Gastrocnemius medialis (tissue), 4 donors: ENCODE measurements around the gene PLCH1. TPM values are rescaled to one million over a fixed set of nuclear protein-coding genes. Genes with fewer than 3 reads are reported as not detected.

ENCODE experiments used
- ATAC-seq, 2 donors: fragments of 150-250 bp; one replicate each; pipeline ENCODE4 v1.9.1; 2016
- DNase-seq, 2 donors: peaks; one replicate each; pipeline ENCODE4 v3.0.0-alpha.2; 2019
- H3K27ac ChIP-seq, 4 donors: fragments of 200-600 bp; sonication (generic); 1 replicate in 1 of 4; 2 replicates in 3 of 4; pipeline ENCODE4 v1.5.1; 2016 to 2018; ENCODE audit warnings: mild to moderate bottlenecking in 2 of 4, moderate library complexity in 1 of 4
- H3K27me3 ChIP-seq, 3 donors: fragments of 200-600 bp; sonication (generic) in 2 of 3; 1 replicate in 1 of 3; 2 replicates in 2 of 3; pipeline versions ENCODE4 v1.5.1 to v1.6.0; 2016 to 2019; ENCODE audit warnings: mild to moderate bottlenecking in 1 of 3, moderate library complexity in 1 of 3
- H3K36me3 ChIP-seq, 2 donors: fragments of 200-600 bp; sonication (generic) in 1 of 2; one replicate each; pipeline ENCODE4 v1.5.1; 2017 to 2018
- H3K4me1 ChIP-seq, 2 donors: fragments of 200-600 bp; sonication (generic) in 1 of 2; one replicate each; pipeline ENCODE4 v1.5.1; 2016 to 2017; ENCODE audit warnings: mild to moderate bottlenecking in 2 of 2
- H3K4me3 ChIP-seq, 4 donors: fragments of 200-600 bp; sonication (generic) in 3 of 4; 1 replicate in 1 of 4; 2 replicates in 3 of 4; pipeline ENCODE4 v1.5.1; 2016 to 2019; ENCODE audit warnings: mild to moderate bottlenecking in 2 of 4
- H3K9me3 ChIP-seq, 3 donors: fragments of 200-600 bp; sonication (generic) in 2 of 3; 1 replicate in 1 of 3; 2 replicates in 2 of 3; pipeline ENCODE4 v1.5.1; 2016 to 2019
- POLR2A ChIP-seq, 2 donors: fragments of 450-650 bp; IDR thresholded peaks; one replicate each; pipeline ENCODE4 v1.6.1; 2017; ENCODE audit warnings: antibody characterized with exemption in 2 of 2, mild to moderate bottlenecking in 2 of 2, moderate library complexity in 2 of 2
- in situ Hi-C, 4 donors: fragments of 200-750 bp; cut with MboI; loops; one replicate each; pipeline versions ENCODE4 v1.15.0 to v1.8.0; 2017; ENCODE audit warnings: low sequenced_read_pairs in 4 of 4
- intact Hi-C: fragments of 100-400 bp; cut with DNase I; formaldehyde crosslinking; loops from one replicate; pipeline ENCODE4 v1.15.1; 2023; ENCODE audit warnings: low total_unique reads
- total RNA-seq, 4 donors: library from RNA; depleted of rRNA; stranded (reverse); fragments of >200 nt; gene quantifications; one replicate each; pipeline versions ENCODE4 v1.1.0 to v1.2.3, GENCODE V29; 2016
- TF ChIP-seq, protein P1 (sequence below), 5 experiments: fragments of 450-650 bp in 3 of 5; fragments of 200-600 bp in 2 of 5; sonication (generic) in 2 of 5; IDR thresholded peaks in 4 of 5; conservative IDR thresholded peaks in 1 of 5; 1 replicate in 4 of 5; 2 replicates in 1 of 5; pipeline ENCODE4 v1.5.1; 2016 to 2019; ENCODE audit warnings: antibody characterized with exemption in 5 of 5, mild to moderate bottlenecking in 3 of 5, moderate library complexity in 3 of 5

The PLCH1 gene
- total RNA-seq, 4 donors from 2014 or later: 0.07 to 0.33 (median 0.10) TPM; not detected in 1

DNA sequence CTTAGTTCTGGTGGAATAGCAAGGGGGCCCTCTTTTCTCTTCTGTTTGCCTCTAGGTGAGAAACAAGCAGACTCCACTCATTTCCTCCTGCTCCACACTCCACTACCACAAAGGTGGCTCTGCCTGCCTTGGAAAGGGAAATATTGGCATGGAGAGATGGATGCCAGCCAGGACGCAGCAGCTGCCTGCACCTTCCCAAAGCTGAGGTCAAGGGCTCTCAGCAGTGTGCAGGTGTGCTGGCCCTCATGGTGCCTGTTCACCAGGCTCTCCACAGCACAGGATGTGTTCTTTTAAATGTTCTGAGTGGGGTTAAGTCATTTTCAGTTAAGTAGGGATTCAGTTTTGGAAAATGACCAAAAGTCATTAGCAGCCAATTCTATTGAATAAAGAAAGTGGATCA, 240.2 kb downstream of the PLCH1 start:
- TF ChIP-seq POLR2A (IDR thresholded peaks at IDR 0.05): no peak
- TF ChIP-seq, protein P1, sequence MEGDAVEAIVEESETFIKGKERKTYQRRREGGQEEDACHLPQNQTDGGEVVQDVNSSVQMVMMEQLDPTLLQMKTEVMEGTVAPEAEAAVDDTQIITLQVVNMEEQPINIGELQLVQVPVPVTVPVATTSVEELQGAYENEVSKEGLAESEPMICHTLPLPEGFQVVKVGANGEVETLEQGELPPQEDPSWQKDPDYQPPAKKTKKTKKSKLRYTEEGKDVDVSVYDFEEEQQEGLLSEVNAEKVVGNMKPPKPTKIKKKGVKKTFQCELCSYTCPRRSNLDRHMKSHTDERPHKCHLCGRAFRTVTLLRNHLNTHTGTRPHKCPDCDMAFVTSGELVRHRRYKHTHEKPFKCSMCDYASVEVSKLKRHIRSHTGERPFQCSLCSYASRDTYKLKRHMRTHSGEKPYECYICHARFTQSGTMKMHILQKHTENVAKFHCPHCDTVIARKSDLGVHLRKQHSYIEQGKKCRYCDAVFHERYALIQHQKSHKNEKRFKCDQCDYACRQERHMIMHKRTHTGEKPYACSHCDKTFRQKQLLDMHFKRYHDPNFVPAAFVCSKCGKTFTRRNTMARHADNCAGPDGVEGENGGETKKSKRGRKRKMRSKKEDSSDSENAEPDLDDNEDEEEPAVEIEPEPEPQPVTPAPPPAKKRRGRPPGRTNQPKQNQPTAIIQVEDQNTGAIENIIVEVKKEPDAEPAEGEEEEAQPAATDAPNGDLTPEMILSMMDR (IDR thresholded peaks at IDR 0.05 in 4 of 5, conservative IDR thresholded peaks at IDR 0.05 in 1 of 5): no peak
- DNase-seq (no peak), ATAC-seq (no peak)
- intact Hi-C loops (no loop called here), in situ Hi-C loops (loop anchor here in 1 of 4 donors (5.0 kb wide), 1 partner anchor 33 kb away; no protein-coding TSS in a partner anchor)
- Histone ChIP-seq H3K9me3 (no peaks in the 10 kb centered on the region), H3K27ac (no peak overlapping the region), H3K4me3 (no peak overlapping the region), H3K4me1 (no peaks in the 10 kb centered on the region), H3K36me3 (no peaks in the 10 kb centered on the region), H3K27me3 (no peaks in the 10 kb centered on the region)

DNA sequence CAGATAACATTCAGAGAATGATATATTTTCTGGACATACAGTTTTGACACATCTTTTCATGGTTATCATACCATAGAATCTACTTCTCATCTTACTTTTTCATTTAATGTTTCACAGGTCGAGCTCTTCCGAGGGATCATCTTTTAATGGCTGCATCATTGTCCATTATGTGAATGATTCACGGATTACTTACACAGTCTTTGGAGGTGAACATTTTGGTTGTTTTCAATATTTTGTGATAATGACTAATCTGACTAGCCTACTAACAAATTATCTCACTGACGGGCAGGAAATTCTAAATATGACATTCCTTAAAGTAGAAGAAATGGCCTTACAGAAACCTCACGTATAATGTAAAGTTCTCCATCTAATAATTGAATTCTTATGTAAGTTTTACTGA, 242.2 kb downstream of the PLCH1 start:
- intact Hi-C loops: no loop called here
- Histone ChIP-seq H3K36me3 (no peaks in the 10 kb centered on the region), H3K27me3 (no peaks in the 10 kb centered on the region), H3K4me1 (no peaks in the 10 kb centered on the region), H3K4me3 (no peak overlapping the region), H3K27ac (no peak overlapping the region), H3K9me3 (no peaks in the 10 kb centered on the region)
- TF ChIP-seq POLR2A (IDR thresholded peaks at IDR 0.05): no peak
- TF ChIP-seq, protein P1 (IDR thresholded peaks at IDR 0.05 in 4 of 5, conservative IDR thresholded peaks at IDR 0.05 in 1 of 5): no peak
- ATAC-seq: no peak
- in situ Hi-C loops: loop anchor here in 1 of 4 donors (5.0 kb wide), 1 partner anchor 35 kb away; no protein-coding TSS in a partner anchor
- DNase-seq: no peak

DNA sequence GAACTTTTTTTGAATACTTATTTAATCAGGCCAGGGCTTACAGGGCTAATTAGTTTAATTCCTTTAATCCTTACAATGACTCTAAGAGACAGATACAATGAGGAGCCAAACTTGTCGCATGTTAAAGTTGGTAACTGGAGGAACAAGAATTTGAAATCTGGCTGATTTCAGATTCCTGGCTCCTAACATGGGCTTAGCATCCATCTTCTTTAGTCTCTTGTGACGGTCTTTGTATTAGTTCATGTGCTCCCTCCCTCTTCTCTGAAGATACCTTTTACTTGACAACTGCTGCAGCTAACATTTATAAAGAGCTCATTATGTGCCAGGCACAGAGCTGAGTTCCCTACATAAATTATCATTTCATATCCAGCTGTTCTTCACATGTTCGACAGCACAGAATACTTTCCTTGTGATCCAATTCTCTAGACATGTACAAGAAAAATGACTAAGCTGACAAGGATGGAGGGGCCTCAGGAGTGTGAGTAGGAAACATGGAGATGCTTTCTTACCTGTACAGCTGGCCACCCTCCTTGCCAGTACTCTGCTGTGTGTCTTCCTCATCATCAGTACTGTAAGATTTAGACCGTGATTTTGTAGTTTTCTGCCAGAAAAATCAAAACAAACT, 244.6 kb downstream of the PLCH1 start:
- TF ChIP-seq POLR2A (IDR thresholded peaks at IDR 0.05): no peak
- TF ChIP-seq, protein P1 (IDR thresholded peaks at IDR 0.05 in 4 of 5, conservative IDR thresholded peaks at IDR 0.05 in 1 of 5): no peak
- Histone ChIP-seq H3K4me3 (no peak overlapping the region), H3K27ac (no peak overlapping the region), H3K27me3 (no peaks in the 10 kb centered on the region), H3K4me1 (no peaks in the 10 kb centered on the region), H3K36me3 (no peaks in the 10 kb centered on the region), H3K9me3 (no peaks in the 10 kb centered on the region)
- intact Hi-C loops (no loop called here), in situ Hi-C loops (loop anchor here in 1 of 4 donors (5.0 kb wide), 1 partner anchor 37 kb away; no protein-coding TSS in a partner anchor)
- ATAC-seq (no peak), DNase-seq (no peak)

DNA sequence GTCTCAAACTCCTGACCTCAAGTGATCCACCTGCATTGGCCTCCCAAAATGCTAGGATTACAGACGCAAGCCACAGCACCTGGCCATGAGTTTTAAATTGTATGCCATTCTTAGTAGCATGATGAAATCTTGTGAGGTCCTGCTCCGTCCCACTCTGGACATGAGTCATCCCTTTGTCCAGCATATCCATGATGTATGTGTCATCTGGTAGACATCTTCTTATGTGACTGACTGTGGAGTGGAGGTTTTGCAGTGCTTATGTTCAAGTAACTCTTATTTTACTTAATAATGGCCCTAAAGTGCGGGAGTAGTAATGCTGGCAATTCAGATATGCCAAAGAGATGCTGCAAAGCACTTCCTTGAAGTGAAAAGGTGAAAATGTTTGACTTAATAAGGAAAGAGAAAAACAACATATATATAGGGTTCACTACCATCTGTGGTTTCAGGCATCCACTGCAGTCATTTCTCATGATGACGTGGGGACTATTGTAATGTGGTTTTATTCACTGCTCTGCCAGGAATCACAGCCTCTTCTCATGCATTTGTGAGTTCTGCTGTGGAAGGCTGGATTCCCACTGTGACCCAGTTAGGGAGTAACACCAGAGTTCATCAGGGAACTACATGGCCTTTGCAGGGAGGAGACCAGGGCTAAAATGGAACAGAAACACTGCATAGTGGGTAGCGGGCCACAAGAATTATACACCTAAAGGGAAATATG, 246.8 kb downstream of the PLCH1 start:
- H3K36me3 ChIP-seq: no peaks in the 10 kb centered on the region
- no peaks in the 10 kb centered on the region for H3K9me3 ChIP-seq
- DNase-seq: no peak
- H3K27ac ChIP-seq: no peak overlapping the region
- TF ChIP-seq, protein P1 (IDR thresholded peaks at IDR 0.05 in 4 of 5, conservative IDR thresholded peaks at IDR 0.05 in 1 of 5): no peak
- no peak for TF ChIP-seq POLR2A (IDR thresholded peaks at IDR 0.05)
- H3K27me3 ChIP-seq: no peaks in the 10 kb centered on the region
- in situ Hi-C loops (no loop called here), intact Hi-C loops (no loop called here)
- H3K4me1 ChIP-seq: no peaks in the 10 kb centered on the region
- no peak for ATAC-seq
- no peak overlapping the region for H3K4me3 ChIP-seq
